GM12875 (cell line): ENCODE results near the gene TGFBR3.

Source experiments
- H3K4me3 ChIP-seq: one replicate; pipeline ENCODE4 v1.5.1; 2011; ENCODE audit warnings: low read depth, low read length, control low read depth
- CTCF ChIP-seq: IDR thresholded peaks from 2 replicates; pipeline ENCODE4 v1.5.1; 2011; ENCODE audit warnings: low read depth, mild to moderate bottlenecking, control low read depth, inconsistent platforms, low read length, moderate library complexity, borderline replicate concordance; ENCODE audit not compliant: insufficient read depth

The TGFBR3 gene

GRCh38 chr1:91736715-91737615 lies 149.0 kb downstream of the TGFBR3 start:
- no peak for TF ChIP-seq CTCF
- no peak overlapping the region for H3K4me3 ChIP-seq

GRCh38 chr1:91736146-91736714 lies 149.7 kb downstream of the TGFBR3 start:
- TF ChIP-seq CTCF, result no peak
- H3K4me3 ChIP-seq, result no peak overlapping the region

- TF ChIP-seq CTCF, result no peak
- no peak overlapping the region for H3K4me3 ChIP-seq
Observed at GRCh38 chr1:91735266-91735845, 150.6 kb downstream of the TGFBR3 start.

- H3K4me3 ChIP-seq, result no peak overlapping the region
- no peak for TF ChIP-seq CTCF
Observed at GRCh38 chr1:91734761-91735160, 151.2 kb downstream of the TGFBR3 start.

- H3K4me3 ChIP-seq, result no peak overlapping the region
- no peak for TF ChIP-seq CTCF
Observed at GRCh38 chr1:91733108-91733710, 152.7 kb downstream of the TGFBR3 start.

GRCh38 chr1:91732291-91733107 lies 153.5 kb downstream of the TGFBR3 start:
- TF ChIP-seq CTCF, result no peak
- no peak overlapping the region for H3K4me3 ChIP-seq
